DND-41 (cell line): ENCODE results near the gene EPS8L2.

Source experiments
- ATAC-seq: fragments of 200-7000 bp; cut with Tn5 transposase; 3 replicates; pipeline ENCODE4 v1.9.1; 2021; ENCODE audit warnings: low read depth; ENCODE audit not compliant: insufficient read depth
- DNase-seq: peaks from one replicate; pipeline ENCODE4 v3.0.0-alpha.2; 2020
- H2AFZ ChIP-seq: 2 replicates; pipeline ENCODE4 v1.6.0; 2012; ENCODE audit warnings: low read depth, low read length
- H3K27ac ChIP-seq: 2 replicates; pipeline ENCODE4 v1.5.1; 2012; ENCODE audit warnings: low read length, inconsistent platforms
- H3K27me3 ChIP-seq: fragments of 200-600 bp; sonication (generic); 2 replicates; pipeline ENCODE4 v1.6.0; 2012; ENCODE audit warnings: low read length, mild to moderate bottlenecking, inconsistent platforms; ENCODE audit not compliant: insufficient read depth, poor library complexity
- H3K36me3 ChIP-seq: 2 replicates; pipeline ENCODE4 v1.5.1; 2012; ENCODE audit warnings: low read length, inconsistent platforms; ENCODE audit not compliant: insufficient read depth
- H3K4me1 ChIP-seq: 2 replicates; pipeline ENCODE4 v1.5.1; 2012; ENCODE audit warnings: mild to moderate bottlenecking, low read length; ENCODE audit not compliant: insufficient read depth
- H3K4me2 ChIP-seq: 2 replicates; pipeline ENCODE4 v1.6.0; 2012; ENCODE audit warnings: mild to moderate bottlenecking, moderate library complexity, low read length, inconsistent platforms; ENCODE audit not compliant: insufficient read depth
- H3K4me3 ChIP-seq, 2 experiments: fragments of 200-600 bp in 1 of 2; shearing (Covaris generic) in 1 of 2; 2 replicates each; pipeline ENCODE4 v1.5.1; 2012 to 2016; ENCODE audit warnings: inconsistent platforms in 2 of 2, low read length in 2 of 2, mild to moderate bottlenecking in 2 of 2, low read depth in 1 of 2, moderate library complexity in 1 of 2
- H3K79me2 ChIP-seq: 2 replicates; pipeline ENCODE4 v1.6.0; 2012; ENCODE audit warnings: low read length, inconsistent platforms; ENCODE audit not compliant: insufficient read depth
- H3K9ac ChIP-seq: 2 replicates; pipeline ENCODE4 v1.6.0; 2012; ENCODE audit warnings: low read depth, mild to moderate bottlenecking, inconsistent platforms, low read length, moderate library complexity
- H3K9me3 ChIP-seq: 2 replicates; pipeline ENCODE4 v1.5.1; 2012; ENCODE audit warnings: low read length, moderate library complexity, mild to moderate bottlenecking, inconsistent platforms; ENCODE audit not compliant: insufficient read depth, severe bottlenecking
- H4K20me1 ChIP-seq: 2 replicates; pipeline ENCODE4 v1.6.0; 2012; ENCODE audit warnings: low read length; ENCODE audit not compliant: insufficient read depth
- CTCF ChIP-seq: IDR thresholded peaks from 2 replicates; pipeline ENCODE4 v1.5.1; 2012; ENCODE audit warnings: borderline replicate concordance, low read length, moderate library complexity, mild to moderate bottlenecking; ENCODE audit not compliant: poor library complexity, severe bottlenecking; ENCODE audit errors: extremely low read depth
- EZH2 ChIP-seq: IDR thresholded peaks from 3 replicates; pipeline ENCODE4 v1.6.1; 2012; ENCODE audit warnings: borderline replicate concordance, low read depth, mild to moderate bottlenecking, moderate library complexity, low read length, inconsistent platforms; ENCODE audit not compliant: severe bottlenecking

EPS8L2 gene

GRCh38 chr11:770642-771616 lies 64.9 kb downstream of the EPS8L2 start:
- peaks cover 13% of the 10 kb centered on the region for H3K4me1 ChIP-seq
- no peak for ATAC-seq
- H4K20me1 ChIP-seq: peaks cover 65% of the 10 kb centered on the region
- no peaks in the 10 kb centered on the region for H3K9me3 ChIP-seq
- peaks cover 50% of the 10 kb centered on the region for H3K79me2 ChIP-seq
- H3K4me2 ChIP-seq: no peak overlapping the region
- DNase-seq: no peak
- H3K36me3 ChIP-seq: peaks cover 77% of the 10 kb centered on the region
- no peak overlapping the region for H3K27ac ChIP-seq
- no peaks in the 10 kb centered on the region for H3K27me3 ChIP-seq
- H3K4me3 ChIP-seq: no peak overlapping the region
- no peak for TF ChIP-seq CTCF
- no peak for TF ChIP-seq EZH2
- no peak overlapping the region for H2AFZ ChIP-seq
- H3K9ac ChIP-seq: no peak overlapping the region

GRCh38 chr11:771617-772204 lies 65.7 kb downstream of the EPS8L2 start:
- no peak for DNase-seq
- Histone ChIP-seq H4K20me1 (peaks cover 64% of the 10 kb centered on the region), H3K9me3 (no peaks in the 10 kb centered on the region), H3K27me3 (no peaks in the 10 kb centered on the region), H3K27ac (no peak overlapping the region), H3K79me2 (peaks cover 58% of the 10 kb centered on the region), H2AFZ (no peak overlapping the region), H3K36me3 (peaks cover 69% of the 10 kb centered on the region), H3K4me1 (peaks cover 20% of the 10 kb centered on the region), H3K4me2 (no peak overlapping the region), H3K9ac (no peak overlapping the region), H3K4me3 (no peak overlapping the region)
- ATAC-seq: no peak
- TF ChIP-seq CTCF: no peak
- TF ChIP-seq EZH2: no peak

GRCh38 chr11:772429-773390 lies 66.7 kb downstream of the EPS8L2 start:
- Histone ChIP-seq H3K9ac (no peak overlapping the region), H3K27ac (no peak overlapping the region), H3K4me3 (no peak overlapping the region), H4K20me1 (peaks cover 58% of the 10 kb centered on the region), H2AFZ (no peak overlapping the region), H3K9me3 (no peaks in the 10 kb centered on the region), H3K27me3 (no peaks in the 10 kb centered on the region), H3K4me2 (no peak overlapping the region), H3K36me3 (peaks cover 60% of the 10 kb centered on the region), H3K79me2 (peaks cover 63% of the 10 kb centered on the region), H3K4me1 (peaks cover 20% of the 10 kb centered on the region)
- ATAC-seq: no peak
- TF ChIP-seq CTCF (no peak), EZH2 (no peak)
- no peak for DNase-seq
